Central memory CD8-positive, alpha-beta T cell (primary cell): Measurements from ENCODE around the gene FANCM.
"Not testable (repeated sequence)": the region's sequence is repeated elsewhere in the genome, so short reads cannot be mapped to it uniquely, and the experiment has no call there.

ENCODE experiments used
- ATAC-seq: fragments of 150-1000 bp; cut with Tn5 transposase; replicated peaks from 2 replicates; pipeline ENCODE4 v1.10.0; 2022; ENCODE audit warnings: mild to moderate bottlenecking, moderate FRiP score, moderate number of reproducible peaks; ENCODE audit not compliant: poor library complexity, severe bottlenecking; ENCODE audit errors: extremely low read depth
- DNase-seq, 2 donors: peaks; one replicate each; pipeline ENCODE4 v3.0.0; 2021; ENCODE audit warnings: low spot score in 2 of 2
- H3K27ac Mint-ChIP-seq: one replicate; pipeline ENCODE4 v1.8.0; 2022; ENCODE audit warnings: low read depth, mild to moderate bottlenecking, moderate library complexity, mixed read lengths
- H3K27me3 Mint-ChIP-seq: one replicate; pipeline ENCODE4 v1.8.0; 2022; ENCODE audit warnings: mixed read lengths
- H3K36me3 Mint-ChIP-seq: one replicate; pipeline ENCODE4 v1.8.0; 2022; ENCODE audit warnings: mild to moderate bottlenecking, moderate library complexity, mixed read lengths; ENCODE audit not compliant: insufficient read depth
- H3K4me1 Mint-ChIP-seq: one replicate; pipeline ENCODE4 v1.8.0; 2022; ENCODE audit warnings: mixed read lengths
- H3K4me3 Mint-ChIP-seq: one replicate; pipeline ENCODE4 v1.8.0; 2022; ENCODE audit warnings: mild to moderate bottlenecking, moderate library complexity, mixed read lengths
- H3K9me3 Mint-ChIP-seq: one replicate; pipeline ENCODE4 v1.8.0; 2022; ENCODE audit warnings: mixed read lengths

The FANCM gene

DNA sequence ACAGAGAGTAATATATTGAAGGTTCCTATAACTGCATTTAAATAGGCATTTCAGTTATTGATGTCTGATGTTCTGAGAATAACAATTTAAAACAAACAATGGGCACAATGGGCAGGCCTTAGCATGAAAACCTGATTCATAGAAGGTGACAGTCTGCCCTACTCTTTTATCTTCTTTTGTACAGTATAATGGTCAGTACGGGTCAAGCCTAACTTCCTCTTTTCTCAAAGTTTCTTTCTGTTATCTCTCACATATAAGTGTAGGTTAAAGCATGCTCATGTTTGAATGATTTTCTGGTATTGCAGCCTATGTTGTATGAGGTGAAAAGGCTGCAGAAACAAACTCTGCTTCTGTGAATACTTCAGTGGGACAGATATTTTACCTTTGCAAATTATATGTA, 15.6 kb upstream of the FANCM start:
- Mint-ChIP-seq H3K4me1 (no peaks in the 10 kb centered on the region), H3K9me3 (no peaks in the 10 kb centered on the region), H3K4me3 (no peak overlapping the region), H3K27me3 (no peaks in the 10 kb centered on the region), H3K27ac (no peak overlapping the region), H3K36me3 (peaks cover 46% of the 10 kb centered on the region)
- no peak for ATAC-seq
- no peak for DNase-seq

- peaks cover 38% of the 10 kb centered on the region for H3K36me3 Mint-ChIP-seq
- peak overlapping the region; percentile 44 for H3K27ac Mint-ChIP-seq
- no peaks in the 10 kb centered on the region for H3K9me3 Mint-ChIP-seq
- peaks cover 9% of the 10 kb centered on the region for H3K4me1 Mint-ChIP-seq
- no peak overlapping the region for H3K4me3 Mint-ChIP-seq
- H3K27me3 Mint-ChIP-seq, result no peaks in the 10 kb centered on the region
- no peak for ATAC-seq
- no peak for DNase-seq
Observed at GRCh38 chr14:45123271-45123670, 12.5 kb upstream of the FANCM start.

DNA sequence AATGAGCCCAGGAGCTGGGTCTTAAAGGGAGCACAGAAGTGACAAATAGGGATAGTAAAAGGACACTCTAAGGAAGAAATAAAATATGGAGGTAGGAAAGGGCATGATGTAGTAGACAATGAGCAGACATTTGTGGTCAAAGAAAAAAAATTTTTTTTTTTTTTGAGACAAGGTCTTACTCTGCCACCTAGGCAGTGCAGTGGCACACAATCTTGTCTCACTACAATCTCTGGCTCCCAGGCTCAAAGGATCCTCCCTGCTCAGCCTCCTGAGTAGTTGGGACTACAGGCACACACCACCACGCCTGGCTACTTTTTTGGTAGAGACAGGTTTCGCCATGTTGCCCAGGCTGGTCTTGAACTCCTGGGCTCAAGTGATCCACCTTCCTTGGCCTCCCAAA, 10.0 kb upstream of the FANCM start:
- Mint-ChIP-seq H3K9me3 (no peaks in the 10 kb centered on the region), H3K36me3 (peaks cover 24% of the 10 kb centered on the region), H3K27me3 (no peaks in the 10 kb centered on the region), H3K4me3 (no peak overlapping the region), H3K4me1 (peaks cover 11% of the 10 kb centered on the region), H3K27ac (no peak overlapping the region)
- no peak for ATAC-seq
- no peak for DNase-seq

DNA sequence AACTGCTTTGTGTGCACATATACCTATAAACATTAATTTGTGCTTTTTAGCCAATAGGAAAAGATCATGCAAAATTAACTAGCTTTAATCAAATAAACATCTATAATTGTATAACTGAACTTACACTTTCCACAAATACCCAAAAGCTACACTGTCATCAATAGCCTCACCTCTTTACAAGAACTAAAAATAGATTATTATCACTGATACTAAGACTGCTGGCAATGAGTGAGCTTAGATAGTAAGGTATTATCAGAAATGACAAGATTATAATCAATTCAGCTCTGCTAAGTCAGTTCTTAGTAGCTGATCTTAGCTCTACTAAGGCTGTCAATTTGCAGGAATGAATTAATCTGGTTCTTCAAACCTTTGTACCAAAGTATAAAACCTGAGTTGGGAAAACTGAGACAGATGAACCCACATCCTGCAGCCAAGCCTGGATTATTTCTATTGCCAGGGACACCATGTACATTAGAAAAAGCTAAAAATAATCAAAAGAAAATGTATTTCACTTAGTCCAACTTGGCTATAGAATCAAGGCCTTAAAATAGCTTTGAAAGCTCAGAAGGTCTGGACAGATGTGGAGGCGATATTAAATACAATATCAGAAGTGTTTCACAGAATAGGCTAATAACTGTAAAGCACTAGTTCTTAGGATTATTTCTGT, 6.6 kb upstream of the FANCM start:
- Mint-ChIP-seq H3K4me3 (no peak overlapping the region), H3K27ac (no peak overlapping the region), H3K9me3 (no peaks in the 10 kb centered on the region), H3K4me1 (peaks cover 18% of the 10 kb centered on the region), H3K27me3 (no peaks in the 10 kb centered on the region), H3K36me3 (peaks cover 18% of the 10 kb centered on the region)
- no peak for DNase-seq
- no peak for ATAC-seq

- Mint-ChIP-seq H3K36me3 (peaks cover 21% of the 10 kb centered on the region), H3K27ac (peak overlapping the region; percentile 98), H3K4me3 (peak overlapping the region; percentile 98), H3K27me3 (no peaks in the 10 kb centered on the region), H3K4me1 (peaks cover 34% of the 10 kb centered on the region), H3K9me3 (no peaks in the 10 kb centered on the region)
- ATAC-seq (no peak), DNase-seq (no peak)
Observed at GRCh38 chr14:45133683-45134050, 2.1 kb upstream of the FANCM start.

- ATAC-seq, result peak; percentile 96
- H3K4me3 Mint-ChIP-seq, result peak within 1 kb of the TSS; percentile 98
- DNase-seq, result peak; percentile 77 to 90
- no peaks in the 10 kb centered on the region for H3K27me3 Mint-ChIP-seq
- peaks cover 34% of the 10 kb centered on the region for H3K4me1 Mint-ChIP-seq
- H3K36me3 Mint-ChIP-seq, result peaks cover 21% of the 10 kb centered on the region
- no peaks in the 10 kb centered on the region for H3K9me3 Mint-ChIP-seq
- H3K27ac Mint-ChIP-seq, result peak within 1 kb of the TSS; percentile 98
Observed at GRCh38 chr14:45134051-45134958, 1.4 kb upstream of the FANCM start, which contains the start of gene FKBP3. TSS of gene FKBP3 (minus strand) at chr14:45134481. CDS start at chr14:45134456, 25 bp downstream.

GRCh38 chr14:45135156-45135555, 574 bp upstream of the FANCM start:
- H3K9me3 Mint-ChIP-seq, result no peaks in the 10 kb centered on the region
- H3K4me3 Mint-ChIP-seq, result peak overlapping the region; percentile 98
- H3K4me1 Mint-ChIP-seq, result peaks cover 36% of the 10 kb centered on the region
- ATAC-seq (no peak), DNase-seq (no peak)
- H3K27me3 Mint-ChIP-seq, result no peaks in the 10 kb centered on the region
- peaks cover 21% of the 10 kb centered on the region for H3K36me3 Mint-ChIP-seq
- peak overlapping the region; percentile 98 for H3K27ac Mint-ChIP-seq

DNA sequence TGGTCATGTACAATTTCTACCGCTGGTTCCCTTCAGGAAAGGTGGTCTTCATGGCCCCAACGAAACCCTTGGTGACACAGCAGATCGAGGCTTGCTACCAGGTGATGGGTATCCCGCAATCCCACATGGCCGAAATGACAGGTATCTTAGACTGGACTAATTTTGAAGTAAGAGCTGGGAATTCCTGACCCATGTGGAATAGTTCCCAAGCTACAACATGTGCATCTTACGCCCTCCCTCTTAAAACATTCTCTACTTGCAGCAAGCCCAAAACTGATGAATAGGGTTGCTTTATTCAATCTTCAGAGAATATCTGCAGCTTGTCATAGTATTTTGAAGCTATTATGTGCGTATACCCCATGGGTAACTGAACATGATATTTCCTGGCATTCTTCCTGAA, 669 bp downstream of the FANCM start:
- Mint-ChIP-seq H3K4me3 (peak overlapping the region; percentile 98), H3K4me1 (peaks cover 39% of the 10 kb centered on the region), H3K9me3 (no peaks in the 10 kb centered on the region), H3K27me3 (no peaks in the 10 kb centered on the region), H3K36me3 (peaks cover 22% of the 10 kb centered on the region), H3K27ac (peak overlapping the region; percentile 98)
- DNase-seq (no peak), ATAC-seq (no peak)

DNA sequence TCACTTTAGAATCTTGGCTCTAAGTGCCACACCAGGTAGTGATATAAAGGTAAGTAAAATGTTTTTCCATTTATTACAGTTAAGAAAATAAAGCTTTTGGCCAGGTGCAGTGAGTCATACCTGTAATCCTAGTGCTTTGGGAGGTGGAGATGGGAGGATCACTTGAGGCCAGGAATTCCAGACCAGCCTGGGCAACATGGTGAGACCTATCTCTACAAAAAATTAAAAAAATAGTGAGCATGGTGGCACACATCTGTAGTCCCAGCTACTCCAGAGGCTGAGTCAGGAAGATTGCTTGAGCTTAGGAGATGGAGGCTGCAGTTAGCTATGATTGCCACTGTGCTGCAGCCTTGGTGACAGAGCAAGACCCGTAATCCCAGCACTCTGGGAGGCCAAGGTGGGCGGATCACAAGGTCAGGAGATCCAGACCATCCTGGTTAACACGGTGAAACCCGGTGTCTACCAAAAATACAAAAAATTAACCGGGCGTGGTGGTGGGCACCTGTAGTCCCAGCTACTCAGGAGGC, 5.0 kb downstream of the FANCM start:
- peaks cover 26% of the 10 kb centered on the region for H3K4me1 Mint-ChIP-seq
- no peaks in the 10 kb centered on the region for H3K9me3 Mint-ChIP-seq
- H3K4me3 Mint-ChIP-seq, result no peak overlapping the region

GRCh38 chr14:45142083-45142482, 6.4 kb downstream of the FANCM start:
- not testable (repeated sequence) for DNase-seq, H3K4me3 Mint-ChIP-seq, H3K36me3 Mint-ChIP-seq, H3K9me3 Mint-ChIP-seq, ATAC-seq, H3K27ac Mint-ChIP-seq, H3K27me3 Mint-ChIP-seq
- peaks cover 17% of the 10 kb centered on the region for H3K4me1 Mint-ChIP-seq

More for the DNA sequence above, 5.0 kb downstream of the FANCM start:
- ATAC-seq (no peak), DNase-seq (no peak)
- Mint-ChIP-seq H3K36me3 (peaks cover 11% of the 10 kb centered on the region), H3K27ac (no peak overlapping the region), H3K27me3 (no peaks in the 10 kb centered on the region)

- DNase-seq, result no peak
- Mint-ChIP-seq H3K27me3 (no peaks in the 10 kb centered on the region), H3K4me3 (no peak overlapping the region), H3K9me3 (no peaks in the 10 kb centered on the region), H3K36me3 (peaks cover 5% of the 10 kb centered on the region), H3K4me1 (peaks cover 10% of the 10 kb centered on the region), H3K27ac (no peak overlapping the region)
- no peak for ATAC-seq
Observed at GRCh38 chr14:45144658-45145057, 8.9 kb downstream of the FANCM start.

DNA sequence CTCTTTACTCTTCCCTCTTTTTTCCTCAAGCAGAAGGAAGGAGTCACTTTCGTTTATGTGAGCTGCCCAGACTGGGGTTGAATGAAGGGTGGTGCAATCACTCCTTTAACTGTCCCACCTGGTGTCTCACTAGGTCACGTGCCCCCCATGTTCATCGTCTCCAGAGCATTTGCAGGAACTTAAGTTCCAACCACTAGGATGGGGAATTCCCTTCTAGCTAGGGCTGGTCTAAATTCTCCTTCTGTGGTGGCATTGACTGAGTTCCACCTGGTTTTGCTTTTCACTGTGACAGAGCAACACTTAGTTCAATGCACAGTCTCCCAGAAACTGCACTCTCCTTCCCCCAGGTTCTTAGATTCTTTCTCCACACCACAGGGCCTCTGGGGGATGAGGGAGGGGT, 9.5 kb downstream of the FANCM start:
- no peaks in the 10 kb centered on the region for H3K9me3 Mint-ChIP-seq
- H3K36me3 Mint-ChIP-seq, result peaks cover 5% of the 10 kb centered on the region
- ATAC-seq (no peak), DNase-seq (no peak)
- peaks cover 8% of the 10 kb centered on the region for H3K4me1 Mint-ChIP-seq
- no peaks in the 10 kb centered on the region for H3K27me3 Mint-ChIP-seq
- no peak overlapping the region for H3K27ac Mint-ChIP-seq
- no peak overlapping the region for H3K4me3 Mint-ChIP-seq

- no peak overlapping the region for H3K27ac Mint-ChIP-seq
- no peaks in the 10 kb centered on the region for H3K27me3 Mint-ChIP-seq
- H3K4me1 Mint-ChIP-seq, result peaks cover 5% of the 10 kb centered on the region
- no peaks in the 10 kb centered on the region for H3K9me3 Mint-ChIP-seq
- no peak for ATAC-seq
- DNase-seq, result no peak
- peaks cover 5% of the 10 kb centered on the region for H3K36me3 Mint-ChIP-seq
- no peak overlapping the region for H3K4me3 Mint-ChIP-seq
Observed at GRCh38 chr14:45149602-45150001, 13.9 kb downstream of the FANCM start.
